Measurements from ENCODE around the gene SIRPB2.

GRCh38 chr20:1479831-1480595 lies 11.2 kb downstream of the SIRPB2 start:
- TF ChIP-seq CTCF (IDR thresholded peaks at IDR 0.05 in 4 of 5, conservative IDR thresholded peaks at IDR 0.05 in 1 of 5) (no peak), POLR2A (IDR thresholded peaks at IDR 0.05) (no peak)
